GM18951 (cell line): ENCODE measurements around the gene RNF26.

Experiments
- POLR2A ChIP-seq: IDR thresholded peaks from 4 replicates; pipeline ENCODE4 v1.6.1; 2011; ENCODE audit warnings: mild to moderate bottlenecking; ENCODE audit not compliant: insufficient read length, insufficient read depth; ENCODE audit errors: extremely low read depth
- in situ Hi-C: fragments of 300-500 bp; cut with MboI; formaldehyde crosslinking; loops from one replicate; pipeline ENCODE4 v1.12.0; 2022; ENCODE audit warnings: low sequenced_read_pairs, mixed read lengths, inconsistent platforms; ENCODE audit not compliant: unreplicated experiment

Gene RNF26

GRCh38 chr11:119306373-119306890 is 27.9 kb upstream of the RNF26 start:
- TF ChIP-seq POLR2A = no peak
- in situ Hi-C loops = no loop called here

GRCh38 chr11:119307219-119307618 is 27.1 kb upstream of the RNF26 start:
- in situ Hi-C loops = no loop called here
- no peak for TF ChIP-seq POLR2A

GRCh38 chr11:119307974-119308373 is 26.4 kb upstream of the RNF26 start:
- in situ Hi-C loops = no loop called here
- no peak for TF ChIP-seq POLR2A

- no peak for TF ChIP-seq POLR2A
These were observed 24.9 kb upstream of the RNF26 start for GRCh38 chr11:119309411-119309810.

DNA sequence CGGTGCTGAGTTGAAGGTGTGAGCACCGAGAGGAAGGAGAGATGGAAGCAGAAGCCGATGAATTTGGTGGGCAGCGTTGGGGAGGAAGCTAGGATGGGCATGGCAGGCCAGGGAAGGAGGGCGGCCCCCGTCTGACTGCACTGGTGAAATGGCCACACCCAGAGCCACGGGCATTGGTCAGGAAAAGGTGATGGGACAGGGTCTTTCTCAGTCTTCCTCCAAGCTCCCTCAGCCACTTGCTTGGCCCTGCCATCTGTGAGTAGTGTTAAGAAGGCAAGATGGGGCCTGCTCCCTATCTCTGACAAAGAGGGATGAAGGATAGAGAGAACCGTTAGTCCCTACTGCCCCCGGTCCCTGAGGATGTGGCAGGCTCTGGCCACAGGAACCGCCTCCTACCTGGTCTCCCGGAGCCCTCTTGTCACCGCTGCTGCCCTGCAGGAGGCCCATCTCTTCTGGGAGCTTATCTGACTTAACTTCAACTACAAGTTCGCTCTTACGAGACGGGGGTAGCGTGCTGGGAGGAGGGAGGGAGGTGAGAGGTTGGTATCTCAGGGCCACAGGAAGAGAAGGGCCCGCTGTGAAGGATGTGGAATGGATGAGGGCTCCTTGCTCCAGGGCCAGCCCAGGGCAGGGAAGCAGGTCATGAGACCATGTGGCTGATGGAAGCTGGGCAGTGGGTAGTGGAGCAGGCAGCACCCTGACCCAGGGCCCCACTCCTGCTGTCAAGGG is 24.2 kb upstream of the RNF26 start:
- in situ Hi-C loops = no loop called here

More at GRCh38 chr11:119309411-119309810, 24.9 kb upstream of the RNF26 start:
- in situ Hi-C loops = no loop called here

DNA sequence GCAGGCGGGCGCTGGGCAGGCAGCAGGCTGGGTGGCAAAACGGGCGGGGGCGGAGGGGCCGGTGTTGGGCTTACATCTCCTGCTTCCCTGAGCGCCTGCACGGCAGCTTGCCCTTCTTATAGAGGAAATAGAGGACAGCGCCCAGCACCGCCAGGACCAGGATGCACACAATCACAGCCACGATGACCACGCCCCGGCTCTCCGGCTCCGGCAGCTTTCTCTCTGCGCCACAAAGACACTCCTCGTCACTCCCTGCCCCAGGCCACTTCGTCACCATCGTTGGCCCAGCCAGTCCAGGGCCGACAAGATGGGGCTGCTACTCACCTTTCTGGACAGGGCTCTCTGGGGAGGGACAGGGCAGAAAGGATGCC is 23.7 kb upstream of the RNF26 start:
- TF ChIP-seq POLR2A = no peak
- in situ Hi-C loops = no loop called here

More for the DNA sequence above, 24.2 kb upstream of the RNF26 start:
- TF ChIP-seq POLR2A = no peak

DNA sequence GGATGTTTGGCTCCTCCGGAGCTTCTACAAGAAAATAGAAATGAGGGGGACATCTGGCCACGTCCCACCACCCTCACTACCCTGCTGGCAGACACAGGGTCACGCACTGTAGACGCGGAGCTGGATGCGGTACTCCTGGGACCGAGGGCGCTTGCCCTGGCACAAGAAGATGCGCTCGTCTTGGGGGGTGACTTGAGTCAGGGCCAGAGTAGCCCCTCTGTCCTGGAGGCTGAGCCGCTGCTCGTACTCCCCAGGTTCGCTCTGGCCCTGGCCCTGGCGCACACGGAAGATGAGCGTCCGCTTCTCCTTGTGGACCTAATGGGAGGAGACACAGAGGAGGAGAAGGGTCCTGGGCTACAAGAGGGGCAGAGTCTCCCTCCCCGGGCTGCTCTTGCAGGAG is 19.6 kb upstream of the RNF26 start:
- TF ChIP-seq POLR2A = no peak
- in situ Hi-C loops = no loop called here

- in situ Hi-C loops = no loop called here
- no peak for TF ChIP-seq POLR2A
These were observed 19.0 kb upstream of the RNF26 start for GRCh38 chr11:119315131-119316015.

GRCh38 chr11:119316016-119316728 is 18.2 kb upstream of the RNF26 start:
- no peak for TF ChIP-seq POLR2A

DNA sequence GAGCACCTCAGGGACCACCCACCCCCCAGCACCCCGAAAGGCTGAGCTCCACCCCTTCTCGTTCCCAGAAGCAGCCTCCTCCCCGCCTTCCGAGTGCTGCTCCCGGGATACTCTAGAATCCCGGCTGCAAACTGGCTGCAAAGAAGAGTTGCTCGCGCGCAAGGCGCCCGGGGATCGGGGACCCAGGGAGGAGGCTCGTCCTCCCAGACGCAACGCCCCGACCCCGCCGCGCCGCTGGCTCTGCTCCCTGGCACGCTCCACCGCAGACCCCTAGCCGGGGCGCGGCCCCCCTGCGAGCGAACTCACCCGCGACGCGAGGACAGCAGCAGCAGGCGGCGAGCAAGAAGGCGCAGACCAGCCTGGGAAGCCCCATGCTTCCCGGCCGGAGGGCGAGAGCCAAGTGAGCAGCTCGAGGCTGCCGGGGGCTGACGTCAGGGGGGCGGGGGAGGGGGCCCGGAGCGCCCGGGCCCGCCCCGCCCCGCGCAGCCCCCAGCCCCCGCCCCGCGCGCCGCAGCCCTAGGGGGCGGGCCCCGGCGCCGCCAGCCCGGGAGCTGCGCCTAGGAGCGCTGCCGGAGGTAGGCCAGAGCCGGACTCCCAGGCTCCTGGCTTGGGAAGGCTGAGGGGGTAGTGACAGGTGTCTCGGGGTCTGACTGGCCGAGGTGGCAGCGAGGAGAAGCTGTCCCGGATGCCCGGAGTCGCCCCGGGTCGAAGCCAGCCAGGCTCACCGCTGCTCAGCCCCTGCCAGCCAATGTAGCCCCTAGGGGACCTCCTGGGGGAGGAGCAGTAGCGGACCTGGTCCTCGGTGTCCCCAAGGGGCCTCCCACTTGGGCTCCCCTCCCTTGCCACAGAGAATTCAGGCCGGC is 17.4 kb upstream of the RNF26 start, which contains the start of gene MCAM:
Gene MCAM (minus strand): TSS at position 402 of the 863 bp plus-strand sequence. CDS start 29 bp downstream, at position 373.
- in situ Hi-C loops = no loop called here
- peak; percentile 52 for TF ChIP-seq POLR2A

More at GRCh38 chr11:119316016-119316728, 18.2 kb upstream of the RNF26 start:
- in situ Hi-C loops = no loop called here

- in situ Hi-C loops = no loop called here
- TF ChIP-seq POLR2A = no peak
These were observed 16.6 kb upstream of the RNF26 start for GRCh38 chr11:119317592-119318239.

GRCh38 chr11:119318240-119319135 is 15.8 kb upstream of the RNF26 start:
- in situ Hi-C loops = no loop called here
- peak; percentile 15 for TF ChIP-seq POLR2A
